GM12801 (cell line): ENCODE results near the gene NUTM1.

Experiments used
- TF ChIP-seq, protein P1 (sequence below): IDR thresholded peaks from one replicate; pipeline ENCODE4 v1.5.1; 2011; ENCODE audit warnings: control low read depth; ENCODE audit not compliant: insufficient read length; ENCODE audit errors: extremely low read depth

NUTM1 gene

DNA sequence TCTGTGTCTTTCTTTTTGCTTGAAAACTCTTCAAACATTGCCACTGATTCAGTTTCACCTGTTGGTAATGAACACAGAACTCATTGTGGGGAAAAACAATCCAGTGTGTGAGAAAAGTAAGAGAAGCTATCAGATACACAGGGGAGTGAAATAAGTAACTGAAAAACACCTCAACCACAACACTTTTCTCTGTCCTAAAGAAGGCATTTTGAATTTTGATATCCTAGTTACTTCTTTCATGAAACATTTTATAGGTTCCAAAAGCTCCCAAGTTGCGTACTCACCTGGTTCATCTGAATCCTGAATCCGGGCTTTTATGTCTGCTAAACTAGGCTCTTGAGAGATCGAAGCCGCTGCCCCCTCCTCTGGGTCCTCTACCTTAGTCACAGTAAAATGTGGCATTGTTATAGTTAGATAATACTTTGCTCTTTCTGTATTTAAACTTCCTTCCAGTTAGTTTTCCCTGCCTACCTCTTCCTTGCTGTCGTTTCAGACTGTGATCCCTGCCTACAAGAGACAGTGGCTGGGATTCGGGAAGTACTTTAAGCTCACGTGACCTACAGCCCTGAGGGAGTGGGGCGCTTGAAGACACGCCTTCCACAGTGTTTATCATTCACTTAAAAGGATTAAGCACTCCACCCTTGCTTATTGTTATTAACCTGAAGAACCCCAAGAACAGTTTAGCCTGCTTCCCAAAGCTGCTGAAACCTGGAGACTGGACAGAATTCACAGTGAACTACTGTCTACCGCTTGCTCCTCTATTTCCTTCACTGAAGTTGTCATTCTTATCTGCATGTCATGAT, 24.6 kb upstream of the NUTM1 start:
- TF ChIP-seq, protein P1, sequence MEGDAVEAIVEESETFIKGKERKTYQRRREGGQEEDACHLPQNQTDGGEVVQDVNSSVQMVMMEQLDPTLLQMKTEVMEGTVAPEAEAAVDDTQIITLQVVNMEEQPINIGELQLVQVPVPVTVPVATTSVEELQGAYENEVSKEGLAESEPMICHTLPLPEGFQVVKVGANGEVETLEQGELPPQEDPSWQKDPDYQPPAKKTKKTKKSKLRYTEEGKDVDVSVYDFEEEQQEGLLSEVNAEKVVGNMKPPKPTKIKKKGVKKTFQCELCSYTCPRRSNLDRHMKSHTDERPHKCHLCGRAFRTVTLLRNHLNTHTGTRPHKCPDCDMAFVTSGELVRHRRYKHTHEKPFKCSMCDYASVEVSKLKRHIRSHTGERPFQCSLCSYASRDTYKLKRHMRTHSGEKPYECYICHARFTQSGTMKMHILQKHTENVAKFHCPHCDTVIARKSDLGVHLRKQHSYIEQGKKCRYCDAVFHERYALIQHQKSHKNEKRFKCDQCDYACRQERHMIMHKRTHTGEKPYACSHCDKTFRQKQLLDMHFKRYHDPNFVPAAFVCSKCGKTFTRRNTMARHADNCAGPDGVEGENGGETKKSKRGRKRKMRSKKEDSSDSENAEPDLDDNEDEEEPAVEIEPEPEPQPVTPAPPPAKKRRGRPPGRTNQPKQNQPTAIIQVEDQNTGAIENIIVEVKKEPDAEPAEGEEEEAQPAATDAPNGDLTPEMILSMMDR: no peak

DNA sequence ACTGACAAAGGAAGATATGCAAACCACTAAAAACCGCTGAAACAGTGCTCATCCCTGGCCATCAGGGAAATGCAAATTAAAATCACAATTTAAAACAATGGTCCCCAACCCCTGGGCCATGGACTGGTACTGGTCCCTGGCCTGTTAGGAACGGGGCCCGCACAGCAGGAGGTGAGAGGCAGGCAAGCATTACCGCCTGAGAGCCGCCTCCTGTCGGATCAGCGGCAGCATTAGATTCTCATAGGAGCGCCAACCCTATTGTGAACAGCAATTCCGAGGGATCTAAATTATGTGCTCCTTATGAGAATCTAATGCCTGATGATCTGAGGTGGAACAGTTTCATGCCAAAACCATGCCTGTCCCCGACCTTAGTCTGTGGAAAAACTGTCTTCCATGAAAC, 19.9 kb upstream of the NUTM1 start:
- TF ChIP-seq, protein P1: no peak

DNA sequence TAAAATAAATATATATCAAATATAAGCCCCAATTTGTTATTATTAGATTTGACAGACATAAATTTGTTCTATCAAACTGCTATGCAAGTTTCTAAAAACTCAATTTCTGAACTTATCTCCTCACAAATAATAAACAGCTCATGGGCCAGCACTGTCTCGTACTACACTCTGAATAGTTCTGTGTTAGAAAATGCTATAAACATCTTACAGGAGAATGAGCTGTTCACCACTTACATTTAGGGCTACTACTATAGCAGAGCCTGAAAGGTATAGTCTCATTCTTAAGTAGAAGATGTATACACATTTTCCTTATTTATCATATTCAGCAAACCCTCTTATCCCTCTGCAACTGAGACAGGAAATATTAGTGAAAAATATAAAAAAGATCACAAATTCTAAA, 18.2 kb upstream of the NUTM1 start:
- TF ChIP-seq, protein P1: no peak

- TF ChIP-seq, protein P1: no peak
These were observed 17.7 kb upstream of the NUTM1 start for GRCh38 chr15:34325368-34325767.

- TF ChIP-seq, protein P1: no peak
These were observed 15.2 kb upstream of the NUTM1 start for GRCh38 chr15:34327906-34328305.

DNA sequence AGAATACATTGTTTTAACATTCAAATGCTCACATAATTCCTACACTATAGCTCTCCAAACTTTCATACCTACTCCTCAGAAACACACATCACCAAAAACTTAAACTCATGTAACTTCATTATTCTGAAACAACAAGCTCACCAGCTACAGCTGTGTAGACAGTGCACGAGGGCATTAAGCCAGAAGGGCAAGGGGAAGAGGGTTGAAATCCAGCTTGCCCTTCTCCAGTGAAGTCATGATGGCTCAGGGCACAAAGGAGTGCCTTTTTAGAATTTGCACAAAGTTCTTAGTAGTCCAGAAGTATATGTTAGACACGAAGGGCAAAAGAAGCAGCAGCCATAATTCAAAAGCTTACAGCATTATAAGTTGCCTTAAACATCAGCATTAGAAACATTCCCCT, 14.1 kb upstream of the NUTM1 start:
- TF ChIP-seq, protein P1: no peak

DNA sequence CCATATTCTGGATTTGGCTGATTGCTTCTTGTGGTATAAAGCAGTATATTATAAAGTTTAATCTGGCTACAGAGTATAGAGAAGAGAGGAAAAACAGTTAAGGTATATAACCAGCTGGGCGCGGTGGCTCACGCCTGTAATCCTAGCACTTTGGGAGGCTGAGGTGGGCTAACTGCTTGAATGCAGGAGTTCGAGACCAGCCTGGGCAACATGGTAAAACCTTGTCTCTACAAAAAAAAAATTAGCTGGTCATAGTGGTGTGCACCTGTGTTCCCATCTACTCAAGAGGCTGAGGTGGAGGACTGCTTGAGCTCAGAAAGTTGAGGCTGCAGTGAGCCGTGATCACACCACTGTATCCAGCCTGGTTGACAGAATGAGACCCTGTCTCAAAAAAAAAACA, 12.8 kb upstream of the NUTM1 start:
- TF ChIP-seq, protein P1: no peak
